ENCODE data around the gene MINAR1.
"Not testable (repeated sequence)": the region's sequence is repeated elsewhere in the genome, so short reads cannot be mapped to it uniquely, and the experiment has no call there.

DNA sequence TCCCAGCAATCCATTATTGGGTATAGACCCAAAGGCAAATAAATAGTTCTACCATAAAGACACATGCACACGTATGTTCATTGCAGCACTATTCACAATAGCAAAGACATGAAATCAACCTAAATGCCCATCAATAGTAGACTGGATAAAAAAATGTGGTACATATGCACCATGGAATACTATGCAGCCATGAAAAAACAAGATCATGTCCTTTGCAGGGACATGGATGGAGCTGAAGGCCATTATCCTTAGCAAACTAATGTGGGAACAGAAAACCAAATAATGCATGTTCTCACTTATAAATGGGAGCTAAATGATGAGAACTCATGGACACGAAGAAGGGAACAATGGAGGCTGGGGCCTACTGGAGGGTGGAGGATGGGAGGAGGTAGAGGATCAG lies 5.2 kb upstream of the MINAR1 start:
- TF ChIP-seq, protein P1, sequence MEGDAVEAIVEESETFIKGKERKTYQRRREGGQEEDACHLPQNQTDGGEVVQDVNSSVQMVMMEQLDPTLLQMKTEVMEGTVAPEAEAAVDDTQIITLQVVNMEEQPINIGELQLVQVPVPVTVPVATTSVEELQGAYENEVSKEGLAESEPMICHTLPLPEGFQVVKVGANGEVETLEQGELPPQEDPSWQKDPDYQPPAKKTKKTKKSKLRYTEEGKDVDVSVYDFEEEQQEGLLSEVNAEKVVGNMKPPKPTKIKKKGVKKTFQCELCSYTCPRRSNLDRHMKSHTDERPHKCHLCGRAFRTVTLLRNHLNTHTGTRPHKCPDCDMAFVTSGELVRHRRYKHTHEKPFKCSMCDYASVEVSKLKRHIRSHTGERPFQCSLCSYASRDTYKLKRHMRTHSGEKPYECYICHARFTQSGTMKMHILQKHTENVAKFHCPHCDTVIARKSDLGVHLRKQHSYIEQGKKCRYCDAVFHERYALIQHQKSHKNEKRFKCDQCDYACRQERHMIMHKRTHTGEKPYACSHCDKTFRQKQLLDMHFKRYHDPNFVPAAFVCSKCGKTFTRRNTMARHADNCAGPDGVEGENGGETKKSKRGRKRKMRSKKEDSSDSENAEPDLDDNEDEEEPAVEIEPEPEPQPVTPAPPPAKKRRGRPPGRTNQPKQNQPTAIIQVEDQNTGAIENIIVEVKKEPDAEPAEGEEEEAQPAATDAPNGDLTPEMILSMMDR (IDR thresholded peaks at IDR 0.05), result not testable (repeated sequence)
- not testable (repeated sequence) for TF ChIP-seq POLR2A (IDR thresholded peaks at IDR 0.05)

All from esophagus squamous epithelium (tissue), 4 donors.